GM19099 (cell line): ENCODE data around the gene ATP5F1B.
A peak's percentile ranks its signal among the peaks of the same experiment; 100 is the strongest.

ENCODE experiments used
- POLR2A ChIP-seq: IDR thresholded peaks from 3 replicates; pipeline ENCODE4 v1.6.1; 2011; ENCODE audit warnings: low read depth; ENCODE audit not compliant: insufficient read length; ENCODE audit errors: extremely low read depth

Gene ATP5F1B

DNA sequence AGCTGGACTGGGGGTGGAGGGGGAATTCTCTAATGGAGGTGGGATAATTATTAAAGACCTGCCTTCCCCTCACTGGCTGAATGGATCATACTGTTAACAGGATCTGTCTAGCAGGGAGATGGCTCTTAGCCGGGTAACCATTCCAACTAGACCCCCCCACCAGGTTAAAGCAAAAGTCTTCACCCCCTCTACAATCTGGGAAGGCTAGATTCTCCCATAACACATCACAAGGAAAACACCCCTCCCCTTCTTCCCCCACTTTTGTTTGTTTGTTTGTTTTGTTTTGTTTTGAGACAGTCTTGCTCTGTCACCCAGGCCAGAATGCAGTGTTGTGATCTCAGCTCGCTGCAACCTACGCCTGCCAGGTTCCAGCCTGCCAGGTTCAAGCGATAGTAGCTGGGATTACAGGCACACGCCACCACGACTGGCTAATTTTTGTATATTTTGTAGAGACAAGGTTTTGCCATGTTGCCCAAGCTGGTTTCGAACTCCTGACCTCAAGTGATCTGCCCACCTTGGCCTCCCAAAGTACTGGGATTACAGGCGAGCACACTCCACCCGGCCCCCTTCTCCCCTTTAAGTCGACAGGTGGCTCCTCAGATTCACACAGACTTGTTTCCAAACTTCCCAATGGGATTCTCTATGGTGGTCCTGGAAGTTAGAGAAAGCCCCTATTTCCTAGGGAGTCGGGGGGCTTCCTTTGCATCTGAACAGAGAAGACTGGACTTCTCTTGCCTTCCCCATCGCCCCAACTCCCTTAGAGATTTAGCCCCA is 12.1 kb downstream of the ATP5F1B start:
- TF ChIP-seq POLR2A = no peak

DNA sequence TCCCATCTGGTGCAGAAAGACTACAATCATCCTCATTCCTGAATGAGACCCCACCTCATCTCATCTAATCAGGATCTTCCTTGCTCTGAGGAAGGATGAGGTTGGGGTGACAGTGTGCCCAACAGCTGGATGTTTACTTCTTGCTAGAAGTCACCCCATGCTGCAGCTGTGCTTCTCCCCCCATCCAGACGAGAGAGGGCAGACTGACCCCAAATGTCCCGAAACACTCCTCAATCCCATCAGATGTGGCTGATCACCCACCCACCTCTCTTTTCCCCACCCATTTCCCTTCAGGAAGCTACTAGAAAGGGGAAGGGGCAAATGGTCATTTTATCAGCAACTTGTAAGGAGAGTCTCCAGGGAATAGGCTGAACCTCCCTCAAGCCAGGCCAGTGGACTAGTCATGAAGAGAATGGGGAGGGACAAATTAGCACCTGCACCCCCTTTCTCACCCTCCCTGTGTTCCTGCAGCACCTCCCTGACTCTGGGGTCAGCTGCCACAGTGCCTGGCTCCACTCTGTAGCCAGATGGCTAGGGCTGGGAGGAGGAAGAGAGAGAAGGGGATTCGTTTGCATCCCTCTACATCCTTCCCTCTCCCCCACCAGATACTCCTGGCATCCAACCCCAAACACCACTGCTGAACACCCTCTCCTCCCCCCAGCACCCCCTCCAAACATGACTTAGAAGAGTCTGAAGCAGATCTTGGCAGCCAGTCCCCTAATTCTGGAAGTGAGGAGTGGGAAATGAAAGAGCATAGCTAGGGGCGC is 12.9 kb downstream of the ATP5F1B start:
- no peak for TF ChIP-seq POLR2A

DNA sequence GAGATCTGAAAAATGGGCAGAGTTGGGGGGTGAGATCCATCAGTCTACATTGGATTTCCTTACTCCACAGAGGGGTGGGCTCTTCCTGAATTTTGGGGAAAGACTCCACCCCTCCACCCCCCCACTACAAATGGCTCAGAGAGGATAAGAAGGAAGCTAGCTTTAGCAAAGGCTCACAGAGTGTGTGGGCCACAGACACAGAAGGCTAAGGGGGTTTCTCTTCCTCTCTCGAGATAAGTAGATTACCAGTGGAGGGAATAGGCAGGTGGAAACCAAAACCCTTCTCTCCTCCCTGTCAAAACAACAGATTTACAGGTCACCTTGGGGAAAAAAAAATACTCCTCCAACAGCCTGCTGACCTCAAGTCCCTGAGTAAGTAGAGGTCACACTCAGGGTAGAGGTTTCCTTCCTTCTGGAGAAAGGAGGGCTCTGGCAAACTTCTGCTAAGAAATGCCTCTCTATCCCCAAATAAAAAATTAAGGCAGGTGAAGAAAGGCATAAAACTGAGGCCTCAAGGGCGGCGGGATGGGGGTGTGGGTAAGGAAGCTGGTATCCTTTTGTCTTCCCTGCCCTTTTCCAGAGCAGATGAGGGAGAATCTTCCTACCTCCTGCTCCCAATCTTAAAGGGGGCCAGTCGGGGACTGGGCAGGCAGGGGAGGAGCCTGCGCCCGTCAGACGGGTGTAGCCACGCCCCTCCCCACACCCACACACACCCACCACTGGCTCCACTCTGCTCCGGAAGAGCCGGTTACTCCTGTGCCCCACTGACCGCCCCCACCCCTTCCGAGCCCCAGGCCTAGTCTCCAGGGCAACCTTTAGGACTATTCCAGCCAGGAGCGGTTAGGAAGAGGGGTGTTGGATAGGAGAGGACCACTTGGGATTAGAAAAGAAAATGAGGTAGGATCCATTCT is 13.7 kb downstream of the ATP5F1B start:
- no peak for TF ChIP-seq POLR2A

DNA sequence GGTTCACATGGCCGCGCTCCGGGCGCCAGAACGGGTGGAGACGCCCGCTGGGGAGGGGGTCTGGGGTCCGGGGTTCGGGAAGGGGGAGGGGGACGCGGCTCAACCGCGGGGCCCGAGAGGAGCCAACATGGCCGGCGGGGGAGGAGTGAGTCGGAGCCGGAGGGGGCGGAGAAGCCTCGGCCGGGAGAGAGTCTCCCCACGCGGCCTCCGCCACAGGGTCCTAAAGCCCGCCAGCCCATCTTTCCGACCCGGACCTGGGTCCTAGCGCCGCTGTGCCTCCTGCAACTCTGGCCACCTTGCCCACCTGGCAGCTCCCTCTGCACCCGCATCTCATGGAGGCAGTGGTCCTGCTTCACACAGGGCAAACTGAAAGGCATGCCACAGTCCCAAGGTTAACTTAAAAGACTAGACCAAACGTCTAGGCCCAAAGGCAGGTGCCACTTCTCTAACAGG is 15.6 kb downstream of the ATP5F1B start, which contains the start of gene BAZ2A:
BAZ2A (minus strand) TSS at position 147 of the 453 bp plus-strand sequence. CDS start 12,796 bp downstream, outside the sequence.
- TF ChIP-seq POLR2A = no peak

DNA sequence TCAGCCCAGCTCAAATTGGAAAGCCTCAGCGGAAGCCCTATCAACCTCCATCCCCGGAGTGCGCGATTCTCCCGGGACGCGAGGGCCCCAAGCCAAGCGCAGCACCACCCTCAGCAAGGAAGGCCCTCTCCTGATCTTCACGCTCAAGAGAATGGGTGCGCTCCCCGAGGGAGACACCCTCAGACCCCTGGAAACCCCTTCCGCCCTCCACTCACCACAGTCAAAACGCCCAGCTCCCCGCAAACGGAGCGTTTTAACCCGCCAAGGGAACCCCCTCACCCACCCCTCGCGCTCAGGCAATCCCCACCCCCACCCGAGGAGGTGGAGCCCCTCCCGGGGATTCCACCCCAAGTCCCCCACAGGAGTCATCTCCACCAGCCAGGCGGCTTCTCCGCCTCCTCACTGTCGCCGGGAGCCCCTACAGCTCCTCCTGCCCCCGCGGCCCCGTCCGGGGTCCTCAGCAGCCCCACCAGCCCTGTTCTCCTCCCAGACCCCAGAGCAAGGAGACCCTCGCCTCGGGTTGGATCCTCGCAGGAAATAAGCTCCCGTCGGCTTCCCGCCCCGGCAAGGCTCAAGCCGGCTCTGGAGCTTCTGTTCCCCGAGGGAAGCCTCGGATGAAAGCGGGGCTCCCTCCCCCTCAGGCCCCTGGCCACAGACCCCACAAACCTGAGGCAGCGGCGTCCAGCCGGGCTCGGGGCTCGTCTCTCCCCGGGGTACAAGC is 16.2 kb downstream of the ATP5F1B start:
- TF ChIP-seq POLR2A = peak; percentile 38

DNA sequence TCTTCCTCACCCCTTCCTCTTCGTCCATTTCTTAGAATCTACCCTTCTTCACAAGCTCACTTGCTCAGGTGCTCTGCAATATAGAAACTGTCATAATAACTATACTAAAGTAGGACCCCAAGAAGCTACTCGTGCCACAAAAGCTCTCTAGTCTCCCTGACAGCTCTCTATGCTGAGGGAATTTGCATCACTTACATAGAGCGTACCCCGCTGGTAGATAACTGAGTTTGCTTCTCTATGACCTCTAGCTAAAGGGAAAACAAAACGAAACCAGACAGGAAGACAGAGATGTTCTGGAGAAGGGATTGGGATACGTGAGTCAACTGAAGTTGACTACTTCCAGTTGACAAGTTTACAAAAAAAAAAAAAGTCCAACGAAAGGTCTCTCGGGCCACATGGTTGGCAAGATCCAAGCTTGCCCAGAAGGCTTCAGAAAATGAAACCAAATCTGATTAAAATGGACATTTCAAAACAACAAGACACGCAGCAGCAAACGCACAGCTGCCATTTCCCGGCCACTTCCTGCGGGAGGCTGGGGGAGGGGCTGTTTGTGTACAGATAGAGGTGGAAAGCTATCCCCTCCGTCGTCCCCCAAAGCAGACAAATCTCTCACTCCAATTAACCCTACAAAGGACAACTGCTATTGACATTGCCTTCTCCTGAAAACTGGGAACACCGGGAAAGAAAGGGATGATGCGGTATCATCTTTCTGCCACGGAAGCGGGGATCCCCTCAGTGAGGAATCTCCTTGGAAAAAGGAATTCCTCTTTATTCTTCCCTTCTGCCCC is 16.9 kb downstream of the ATP5F1B start:
- peak; percentile 42 for TF ChIP-seq POLR2A

DNA sequence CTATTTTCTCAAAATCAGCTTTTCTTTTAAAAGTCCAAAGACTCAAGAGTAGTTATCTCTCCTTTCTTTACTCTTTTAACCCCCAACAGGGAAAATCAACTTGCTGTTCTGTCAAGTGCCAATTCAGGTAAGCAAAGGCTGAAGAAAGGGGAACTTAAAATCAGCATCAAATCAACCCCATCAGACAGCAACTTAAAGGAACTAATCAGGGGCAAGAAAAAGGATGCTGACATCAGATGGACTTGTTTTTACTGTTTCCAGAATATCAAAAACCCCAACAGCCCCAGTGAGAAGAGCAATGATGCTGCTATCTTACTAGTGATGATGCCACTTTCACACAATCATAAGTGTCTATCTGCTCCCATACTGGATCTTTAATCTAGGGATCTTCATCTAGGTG is 19.1 kb downstream of the ATP5F1B start:
- no peak for TF ChIP-seq POLR2A

DNA sequence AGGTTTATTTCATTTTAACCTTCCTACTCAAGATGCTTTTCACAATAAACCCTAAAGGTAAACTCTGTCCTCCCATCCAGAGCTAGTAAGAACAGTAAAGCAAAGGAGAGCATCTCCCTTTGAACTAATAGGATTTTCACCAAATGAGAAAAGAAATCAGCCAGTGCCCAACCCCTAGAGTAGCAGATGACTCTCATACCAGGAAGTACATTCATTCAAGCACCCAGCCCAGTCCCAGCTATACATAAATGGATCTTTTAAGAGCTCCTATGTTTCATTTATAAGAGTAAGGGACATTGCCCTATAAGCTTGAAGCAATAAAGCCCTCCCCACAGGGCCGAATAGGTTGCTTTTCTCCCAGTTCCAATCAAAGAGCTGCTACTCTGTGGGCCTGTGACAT is 23.2 kb downstream of the ATP5F1B start:
- TF ChIP-seq POLR2A = no peak

DNA sequence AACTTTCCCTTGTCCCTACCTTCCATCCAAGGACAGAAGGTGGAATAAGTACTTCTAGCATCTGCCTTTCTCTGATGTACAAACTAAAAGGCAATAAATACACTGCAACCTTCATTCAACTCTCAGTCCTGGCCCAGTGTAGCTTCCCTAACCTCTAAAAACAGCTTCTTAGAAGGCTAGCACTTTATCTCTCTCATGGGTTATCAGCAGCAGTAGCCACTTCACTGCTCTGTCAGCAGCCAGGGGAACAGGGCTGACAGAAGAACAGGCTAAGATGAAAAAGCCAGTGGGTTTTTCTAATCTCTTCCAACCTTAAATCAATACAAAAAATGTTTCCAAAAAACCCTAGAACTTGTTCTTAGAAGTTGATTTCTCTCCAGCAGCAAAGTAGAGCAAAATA is 28.9 kb downstream of the ATP5F1B start:
- no peak for TF ChIP-seq POLR2A

DNA sequence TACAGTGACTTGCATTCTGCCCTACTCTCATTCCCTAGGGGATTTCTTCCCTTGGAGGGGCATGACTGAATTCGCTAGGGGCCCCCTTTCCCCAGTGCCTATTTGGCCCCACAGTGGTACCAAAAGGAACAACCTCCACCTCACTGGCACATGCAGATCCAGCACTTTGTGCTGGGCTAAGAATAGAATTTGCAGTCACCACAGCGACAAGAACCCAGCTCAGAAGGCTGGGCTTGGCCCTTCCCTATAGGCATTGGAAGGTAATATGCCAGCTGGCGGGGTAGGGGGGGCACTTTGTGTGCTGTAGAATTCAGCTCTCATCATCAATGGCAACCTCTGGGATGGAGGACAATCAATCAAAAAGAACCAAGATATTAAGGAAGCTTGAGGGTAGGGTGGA is 29.5 kb downstream of the ATP5F1B start:
- no peak for TF ChIP-seq POLR2A

DNA sequence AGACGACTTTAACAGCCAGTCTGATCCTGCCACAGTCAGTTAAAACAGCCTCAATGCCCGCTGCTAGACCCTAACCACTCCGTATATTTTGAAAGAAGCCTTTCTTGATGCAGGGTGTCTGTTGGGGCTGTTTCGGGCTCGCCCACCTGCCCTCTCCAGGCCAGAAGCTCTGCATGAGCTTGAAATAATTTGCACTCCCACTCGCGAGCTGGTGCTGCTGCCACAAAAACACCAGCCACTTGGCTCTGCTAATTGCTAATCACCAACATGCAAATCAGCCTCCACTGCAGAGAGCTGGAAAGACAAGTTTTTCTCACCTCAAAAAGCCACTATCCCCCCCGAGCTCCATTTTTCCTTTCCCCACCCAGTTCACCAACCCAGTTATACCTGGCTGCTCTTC is 31.2 kb downstream of the ATP5F1B start:
- TF ChIP-seq POLR2A = no peak

DNA sequence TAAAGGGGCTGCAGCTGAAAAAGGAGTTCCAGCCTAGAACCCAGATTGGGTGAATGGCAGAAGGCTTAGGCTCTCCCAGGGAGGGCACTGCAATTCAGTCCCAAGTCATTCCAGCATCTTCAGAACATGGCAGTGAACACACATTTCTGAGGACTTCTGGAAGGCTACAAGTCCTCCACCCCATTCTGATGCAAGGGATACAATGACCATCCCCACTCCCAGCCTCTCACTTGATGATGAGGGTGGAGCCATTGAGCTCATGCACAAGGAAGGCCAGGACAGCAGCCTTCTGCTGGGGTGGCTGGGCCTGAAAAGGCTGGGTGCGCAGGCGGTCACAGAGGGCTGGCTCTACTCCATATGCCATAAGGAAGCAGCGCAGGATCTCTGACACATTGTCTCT is 41.4 kb downstream of the ATP5F1B start:
- TF ChIP-seq POLR2A = no peak

DNA sequence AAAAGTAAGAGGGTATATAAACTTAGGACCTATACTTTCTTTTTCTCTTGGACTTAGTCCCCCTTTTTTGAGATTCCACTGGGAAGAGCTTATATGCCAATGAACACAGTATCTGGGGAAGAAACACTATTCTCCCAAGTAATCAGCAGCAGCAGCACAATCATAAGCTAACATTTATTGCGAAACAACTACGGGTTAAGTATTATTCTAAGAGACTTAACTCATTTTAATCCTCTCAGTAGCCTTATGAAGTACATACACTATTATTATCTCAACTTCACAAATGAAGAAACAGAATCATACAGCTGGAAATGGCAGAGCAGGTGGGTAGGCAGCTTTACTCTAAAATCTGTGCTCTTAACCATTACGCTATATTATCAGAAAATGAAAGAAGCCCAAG is 43.5 kb downstream of the ATP5F1B start:
- no peak for TF ChIP-seq POLR2A

DNA sequence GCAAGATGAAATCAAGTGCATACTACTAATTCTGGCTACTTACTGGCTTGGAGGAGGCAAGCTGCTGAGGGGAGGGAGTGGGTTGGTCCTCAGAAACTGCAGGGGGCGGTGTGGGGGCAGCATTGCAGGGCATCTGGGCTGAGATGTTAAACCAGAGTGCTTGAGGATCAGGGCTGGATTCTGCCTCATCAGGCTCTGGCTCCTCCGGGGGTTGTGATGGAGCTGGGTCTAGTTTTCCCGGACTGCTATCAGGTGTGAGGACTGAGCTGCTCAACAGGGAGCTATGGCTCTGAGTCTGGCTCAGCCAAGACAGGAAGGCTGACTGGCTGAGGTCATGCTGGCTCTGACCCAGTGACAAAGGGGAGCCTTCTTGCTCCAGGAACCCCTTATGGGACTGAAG is 44.3 kb downstream of the ATP5F1B start:
- TF ChIP-seq POLR2A = no peak

DNA sequence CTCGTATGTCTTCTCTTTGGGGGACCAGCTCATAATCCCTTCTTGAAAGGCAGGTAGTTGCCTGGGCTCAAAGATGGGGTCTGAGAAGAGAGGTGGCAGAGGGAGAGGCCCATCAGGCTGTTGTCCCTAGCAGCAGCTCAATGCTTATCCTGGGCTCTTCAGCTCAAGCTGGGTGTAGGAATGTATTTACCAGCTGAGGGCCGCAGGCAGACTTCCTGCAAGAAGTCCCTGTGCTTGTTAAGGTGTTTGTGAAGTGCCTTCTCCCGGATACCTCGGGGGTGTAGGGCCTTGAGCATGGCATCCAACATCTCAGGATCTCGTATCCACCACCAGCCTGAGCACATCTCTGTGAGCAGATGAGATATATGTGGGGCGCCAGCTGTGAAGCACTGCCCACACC is 45.0 kb downstream of the ATP5F1B start:
- TF ChIP-seq POLR2A = no peak
